ENCODE results near the gene EIPR1. TPM values are rescaled to one million over a fixed set of nuclear protein-coding genes. Genes with fewer than 3 reads are reported as not detected.

Gene EIPR1
- total and polyA plus RNA-seq, 2 donors (not counting 3 experiments of a cell fraction or from before 2014, with no cell fraction given): 30.8 to 57.3 TPM

- H3K27me3 ChIP-seq (ENCODE audit: control insufficient read depth in 2 of 2, insufficient read depth in 2 of 2, low read length in 2 of 2): no peaks in the 10 kb centered on the region
- no peak overlapping the region for H3K9ac ChIP-seq (replicated peaks; ENCODE audit: extremely low read depth, insufficient read depth, low read length)
- TF ChIP-seq EZH2 (IDR thresholded peaks at IDR 0.05; ENCODE audit: borderline replicate concordance, low read depth, low read length, severe bottlenecking): no peak
- intact Hi-C loops (cut with micrococcal nuclease) (no loop called here), dilution Hi-C loops (cut with MboI; ENCODE audit: extremely low pct_ligation_motif_present, low sequenced_read_pairs) (no loop called here)
- H4K20me1 ChIP-seq (replicated peaks; ENCODE audit: control insufficient read depth, extremely low read depth, insufficient read depth, low read length): no peaks in the 10 kb centered on the region
- no peaks in the 10 kb centered on the region for H3K4me1 ChIP-seq (ENCODE audit: control insufficient read depth, extremely low read depth, insufficient read depth, low read length)
- H3K36me3 ChIP-seq (ENCODE audit: control insufficient read depth in 2 of 2, extremely low read depth in 1 of 2, insufficient read depth in 2 of 2, low read length in 2 of 2): no peaks in the 10 kb centered on the region
- no peak overlapping the region for H3K4me3 ChIP-seq (replicated peaks in 1 of 3; ENCODE audit: insufficient read depth in 1 of 3, low read depth in 1 of 3, low read length in 3 of 3)
- H3K4me2 ChIP-seq (ENCODE audit: insufficient read depth, low read length): no peak overlapping the region
- ChIA-PET CTCF (no interaction called here), POLR2A (no interaction called here)
- no peaks in the 10 kb centered on the region for H3K79me2 ChIP-seq (ENCODE audit: control insufficient read depth, insufficient read depth, low read length)
- H3K9me3 ChIP-seq (replicated peaks; ENCODE audit: control insufficient read depth, insufficient read depth, low read length): no peaks in the 10 kb centered on the region
- H3K9me1 ChIP-seq (replicated peaks; ENCODE audit: control insufficient read depth, extremely low read depth, insufficient read depth, low read length): no peaks in the 10 kb centered on the region
- BruUV-seq (replicated peaks): no TSS peak
- H3K27ac ChIP-seq (ENCODE audit: insufficient read depth, low read depth, low read length): no peak overlapping the region
- DNase-seq (ENCODE audit: low read depth, low spot score): peak; percentile 29
- H2AFZ ChIP-seq (ENCODE audit: low read depth, low read length): no peak overlapping the region
- peak; percentile 53 for FAIRE-seq
Observed at GRCh38 chr2:3169106-3169870, 208.3 kb downstream of the EIPR1 start.

GRCh38 chr2:3168230-3168891, 209.3 kb downstream of the EIPR1 start:
- Histone ChIP-seq H3K36me3 (ENCODE audit: control insufficient read depth in 2 of 2, extremely low read depth in 1 of 2, insufficient read depth in 2 of 2, low read length in 2 of 2) (no peaks in the 10 kb centered on the region), H3K4me1 (ENCODE audit: control insufficient read depth, extremely low read depth, insufficient read depth, low read length) (no peaks in the 10 kb centered on the region), H3K4me3 (replicated peaks in 1 of 3; ENCODE audit: insufficient read depth in 1 of 3, low read depth in 1 of 3, low read length in 3 of 3) (no peak overlapping the region), H3K9ac (replicated peaks; ENCODE audit: extremely low read depth, insufficient read depth, low read length) (no peak overlapping the region), H3K4me2 (ENCODE audit: insufficient read depth, low read length) (no peak overlapping the region), H2AFZ (ENCODE audit: low read depth, low read length) (no peak overlapping the region), H3K79me2 (ENCODE audit: control insufficient read depth, insufficient read depth, low read length) (no peaks in the 10 kb centered on the region), H3K9me1 (replicated peaks; ENCODE audit: control insufficient read depth, extremely low read depth, insufficient read depth, low read length) (no peaks in the 10 kb centered on the region), H3K27me3 (ENCODE audit: control insufficient read depth in 2 of 2, insufficient read depth in 2 of 2, low read length in 2 of 2) (no peaks in the 10 kb centered on the region), H3K27ac (ENCODE audit: insufficient read depth, low read depth, low read length) (no peak overlapping the region), H3K9me3 (replicated peaks; ENCODE audit: control insufficient read depth, insufficient read depth, low read length) (no peaks in the 10 kb centered on the region), H4K20me1 (replicated peaks; ENCODE audit: control insufficient read depth, extremely low read depth, insufficient read depth, low read length) (no peaks in the 10 kb centered on the region)
- intact Hi-C loops (cut with micrococcal nuclease) (no loop called here), dilution Hi-C loops (cut with MboI; ENCODE audit: extremely low pct_ligation_motif_present, low sequenced_read_pairs) (no loop called here)
- CTCF ChIA-PET: no interaction called here
- DNase-seq (ENCODE audit: low read depth, low spot score) (no peak), FAIRE-seq (no peak)
- POLR2A ChIA-PET: no interaction called here
- TF ChIP-seq CTCF (IDR thresholded peaks at IDR 0.05; ENCODE audit: extremely low read depth in 1 of 2, insufficient read depth in 1 of 2, low read depth in 1 of 2, low read length in 2 of 2): no peak
- no peak for TF ChIP-seq JUN (IDR thresholded peaks at IDR 0.05; ENCODE audit: borderline replicate concordance, insufficient read depth, insufficient read length, low read depth)
- TF ChIP-seq MAX (IDR thresholded peaks at IDR 0.05; ENCODE audit: insufficient read depth, insufficient read length): no peak
- no peak for TF ChIP-seq GATA2 (IDR thresholded peaks at IDR 0.05; ENCODE audit: insufficient read depth, insufficient read length, low read depth, low read length)
- TF ChIP-seq MYC (IDR thresholded peaks at IDR 0.05; ENCODE audit: low read depth, low read length): no peak
- no peak for TF ChIP-seq POLR2A (IDR thresholded peaks at IDR 0.05; ENCODE audit: low read depth, low read length)
- no peak for TF ChIP-seq POLR2AphosphoS5 (IDR thresholded peaks at IDR 0.05; ENCODE audit: insufficient read depth, low read depth, low read length)
- TF ChIP-seq FOS (IDR thresholded peaks at IDR 0.05; ENCODE audit: borderline replicate concordance, insufficient read depth, low read length): no peak
- TF ChIP-seq EZH2 (IDR thresholded peaks at IDR 0.05; ENCODE audit: borderline replicate concordance, low read depth, low read length, severe bottlenecking): no peak
- no TSS peak for BruUV-seq (replicated peaks)
